Colonic mucosa (tissue), 4 donors: ENCODE measurements around the gene TFDP1. TPM values are rescaled to one million over a fixed set of nuclear protein-coding genes. Genes with fewer than 3 reads are reported as not detected.

Experiments
- DNase-seq: peaks from one replicate; pipeline ENCODE4 v3.0.0-alpha.2; 2020
- H3K27ac ChIP-seq: fragments of 200-600 bp; one replicate; pipeline ENCODE4 v1.8.0; 2021
- H3K27me3 ChIP-seq: fragments of 200-600 bp; one replicate; pipeline ENCODE4 v1.8.0; 2021
- H3K36me3 ChIP-seq: fragments of 200-600 bp; one replicate; pipeline ENCODE4 v1.8.0; 2021
- H3K4me1 ChIP-seq: fragments of 200-600 bp; one replicate; pipeline ENCODE4 v1.8.0; 2021; ENCODE audit warnings: mild to moderate bottlenecking
- H3K4me3 ChIP-seq: fragments of 200-600 bp; one replicate; pipeline ENCODE4 v1.8.0; 2021
- H3K9ac ChIP-seq, 2 donors: one replicate each; pipeline ENCODE4 v1.7.0; 2013; ENCODE audit warnings: control low read depth in 2 of 2, low read depth in 2 of 2, low read length in 2 of 2
- H3K9me3 ChIP-seq: fragments of 200-600 bp; one replicate; pipeline ENCODE4 v1.8.0; 2021
- intact Hi-C: fragments of 100-400 bp; cut with DNase I; formaldehyde crosslinking; loops from one replicate; pipeline ENCODE4 v1.14.1; 2022
- total RNA-seq, 2 donors: library from RNA; stranded (reverse); fragmentation: NEBNext Ultra II Directional in 1 of 2; extraction: Animal tissue kit (Norgen Biotek cat#: 25700) in 1 of 2; gene quantifications; one replicate each; pipeline ENCODE4 v1.2.1, GENCODE V29; 2021
- TF ChIP-seq, protein P1 (sequence below): fragments of 200-600 bp; IDR thresholded peaks from one replicate; pipeline ENCODE4 v1.8.0; 2022; ENCODE audit warnings: antibody characterized with exemption, mild to moderate bottlenecking
- donor health status: healthy.
- donor health status: DM: no; HTN: no; CAD: no.
- donor health status: DM: no; HTN: no; CAD: no.

TFDP1 gene
- total RNA-seq, 2 donors from 2014 or later, result 60.3 to 112 TPM

DNA sequence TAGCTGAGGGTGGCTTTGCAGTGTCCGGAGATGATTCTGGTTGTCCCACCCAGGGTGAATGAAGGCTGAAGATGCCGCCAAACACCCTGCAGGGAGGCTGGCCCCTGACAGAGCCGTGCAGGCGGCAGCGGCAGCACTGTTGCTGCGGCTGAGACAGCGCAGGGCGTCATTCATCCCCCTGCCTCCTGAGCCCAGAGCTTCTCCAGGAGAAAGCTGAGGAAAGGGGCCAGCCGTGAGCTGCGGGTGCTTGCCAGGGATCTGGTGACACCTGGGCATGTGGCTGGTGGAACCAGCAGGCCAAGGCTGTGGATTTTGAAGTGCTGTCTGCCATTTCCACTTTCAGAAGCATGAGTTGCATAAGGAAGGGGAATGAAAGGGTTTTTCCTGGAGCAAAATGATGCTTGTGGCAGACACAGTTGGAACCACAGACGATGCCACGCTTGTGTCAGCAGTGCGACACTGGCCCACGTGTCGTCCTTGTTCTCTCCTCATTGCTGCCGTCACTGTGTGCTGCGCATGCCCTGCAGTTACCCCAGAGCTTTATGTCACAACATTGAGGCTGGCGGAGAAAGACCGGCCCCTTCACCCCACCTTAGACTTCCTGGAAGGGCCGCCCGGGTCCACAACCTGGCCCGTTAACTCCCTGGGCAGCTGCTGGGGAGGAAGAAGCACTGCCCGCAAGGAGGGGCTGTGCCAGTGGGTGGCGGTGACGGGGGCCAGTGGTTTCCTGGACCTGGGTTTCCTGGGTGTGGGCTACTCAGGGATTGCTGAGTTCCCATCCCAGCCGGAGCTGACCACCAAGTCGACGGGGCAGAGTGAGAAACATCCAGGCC lies 22.7 kb downstream of the TFDP1 start:
- Histone ChIP-seq H3K9me3 (no peaks in the 10 kb centered on the region), H3K4me3 (no peak overlapping the region), H3K27ac (no peak overlapping the region), H3K4me1 (no peaks in the 10 kb centered on the region), H3K36me3 (no peaks in the 10 kb centered on the region), H3K9ac (no peak overlapping the region), H3K27me3 (no peaks in the 10 kb centered on the region)
- no peak for DNase-seq
- TF ChIP-seq, protein P1, sequence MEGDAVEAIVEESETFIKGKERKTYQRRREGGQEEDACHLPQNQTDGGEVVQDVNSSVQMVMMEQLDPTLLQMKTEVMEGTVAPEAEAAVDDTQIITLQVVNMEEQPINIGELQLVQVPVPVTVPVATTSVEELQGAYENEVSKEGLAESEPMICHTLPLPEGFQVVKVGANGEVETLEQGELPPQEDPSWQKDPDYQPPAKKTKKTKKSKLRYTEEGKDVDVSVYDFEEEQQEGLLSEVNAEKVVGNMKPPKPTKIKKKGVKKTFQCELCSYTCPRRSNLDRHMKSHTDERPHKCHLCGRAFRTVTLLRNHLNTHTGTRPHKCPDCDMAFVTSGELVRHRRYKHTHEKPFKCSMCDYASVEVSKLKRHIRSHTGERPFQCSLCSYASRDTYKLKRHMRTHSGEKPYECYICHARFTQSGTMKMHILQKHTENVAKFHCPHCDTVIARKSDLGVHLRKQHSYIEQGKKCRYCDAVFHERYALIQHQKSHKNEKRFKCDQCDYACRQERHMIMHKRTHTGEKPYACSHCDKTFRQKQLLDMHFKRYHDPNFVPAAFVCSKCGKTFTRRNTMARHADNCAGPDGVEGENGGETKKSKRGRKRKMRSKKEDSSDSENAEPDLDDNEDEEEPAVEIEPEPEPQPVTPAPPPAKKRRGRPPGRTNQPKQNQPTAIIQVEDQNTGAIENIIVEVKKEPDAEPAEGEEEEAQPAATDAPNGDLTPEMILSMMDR, result no peak
- intact Hi-C loops, result no loop called here

DNA sequence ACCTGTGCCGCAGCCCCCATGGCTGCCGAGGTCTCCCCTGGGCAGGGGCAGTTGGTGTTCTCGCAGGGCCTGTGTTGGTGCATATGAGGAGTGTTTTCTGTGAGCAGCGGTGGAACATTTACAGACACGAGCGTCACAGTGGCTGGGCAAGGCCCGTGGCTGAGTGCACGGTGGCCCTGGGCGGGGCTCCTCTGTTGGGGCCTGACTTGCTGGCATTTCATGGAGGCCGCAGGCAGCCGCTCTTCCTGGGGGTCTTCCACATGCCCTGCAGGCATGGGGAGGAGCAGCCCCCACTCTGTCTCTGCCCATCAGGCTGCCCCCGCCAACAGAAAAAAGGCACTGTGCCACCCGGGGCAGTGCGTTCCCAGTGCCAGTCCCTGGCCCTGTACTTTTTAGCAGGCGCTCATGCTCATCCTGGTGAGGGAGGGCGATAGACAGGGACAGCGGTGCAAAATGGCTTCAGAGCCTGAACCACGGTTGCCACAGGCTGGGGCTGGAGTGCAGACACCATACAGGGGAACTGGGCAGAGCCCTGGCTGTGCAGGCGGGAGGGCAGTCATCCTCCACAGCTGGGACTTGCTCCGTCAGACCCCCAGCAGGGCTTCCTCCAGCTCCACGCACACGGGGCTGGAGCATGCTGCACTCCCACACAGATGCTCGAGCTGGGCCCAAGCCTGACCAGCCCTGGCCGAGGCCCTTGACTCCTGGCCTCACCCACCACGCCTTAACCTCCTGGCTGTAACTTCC lies 23.5 kb downstream of the TFDP1 start:
- DNase-seq, result no peak
- H3K4me3 ChIP-seq, result no peak overlapping the region
- intact Hi-C loops, result no loop called here
- no peaks in the 10 kb centered on the region for H3K9me3 ChIP-seq
- H3K27me3 ChIP-seq, result no peaks in the 10 kb centered on the region
- H3K4me1 ChIP-seq, result no peaks in the 10 kb centered on the region
- H3K36me3 ChIP-seq, result no peaks in the 10 kb centered on the region
- no peak overlapping the region for H3K27ac ChIP-seq
- TF ChIP-seq, protein P1, result no peak
- H3K9ac ChIP-seq, result no peak overlapping the region

DNA sequence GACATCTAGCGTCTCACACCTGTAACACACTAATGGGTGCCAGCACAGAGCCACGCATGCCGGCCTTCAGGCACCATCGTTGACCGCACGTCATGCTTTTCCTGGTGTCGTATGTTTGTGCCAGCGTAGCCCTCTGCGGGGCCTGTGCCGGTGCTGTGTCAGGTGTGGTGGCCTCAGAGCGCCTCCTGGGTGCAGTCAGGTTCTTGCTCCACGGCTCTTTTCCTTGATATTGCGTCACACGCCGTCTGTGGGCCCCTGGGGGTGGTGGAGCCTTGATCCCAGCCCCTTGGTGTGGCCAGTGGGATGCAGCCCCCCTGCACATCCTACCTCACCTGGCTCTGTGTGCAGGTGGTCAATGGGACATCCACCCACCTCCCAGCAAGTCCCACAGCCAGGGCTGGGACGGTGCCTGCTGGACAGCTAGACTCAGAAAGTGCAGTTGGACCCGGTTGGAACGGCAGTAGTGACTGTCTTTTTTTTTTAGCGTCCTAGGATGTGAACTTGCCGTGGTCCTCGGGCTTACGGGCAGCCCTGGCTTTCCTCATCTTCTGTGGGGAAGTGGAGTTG lies 24.5 kb downstream of the TFDP1 start:
- no peak for DNase-seq
- intact Hi-C loops, result no loop called here
- H3K27ac ChIP-seq, result no peak overlapping the region
- H3K4me1 ChIP-seq, result no peaks in the 10 kb centered on the region
- no peaks in the 10 kb centered on the region for H3K9me3 ChIP-seq
- no peaks in the 10 kb centered on the region for H3K36me3 ChIP-seq
- TF ChIP-seq, protein P1, result no peak
- no peak overlapping the region for H3K9ac ChIP-seq
- H3K27me3 ChIP-seq, result no peaks in the 10 kb centered on the region
- H3K4me3 ChIP-seq, result no peak overlapping the region

DNA sequence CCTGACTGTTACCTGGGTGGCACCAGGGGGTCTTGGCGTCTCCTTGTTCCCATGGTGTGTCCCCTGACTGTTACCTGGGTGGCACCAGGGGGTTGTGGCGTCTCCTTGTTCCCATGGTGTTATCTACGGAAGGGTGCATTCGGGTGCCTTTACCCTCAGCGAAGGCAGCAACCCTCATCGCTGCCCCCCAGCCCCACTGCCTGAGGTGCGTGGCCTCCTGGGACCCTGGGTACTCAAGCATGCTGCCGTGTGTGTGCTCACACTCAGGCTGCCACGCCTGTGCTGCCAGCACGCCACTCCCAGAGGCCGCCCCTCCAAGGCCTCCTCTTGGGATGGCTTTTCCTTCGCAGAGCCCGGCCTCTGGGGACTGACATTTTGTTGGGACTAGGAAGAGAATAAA lies 25.1 kb downstream of the TFDP1 start:
- intact Hi-C loops, result no loop called here
- no peak overlapping the region for H3K27ac ChIP-seq
- no peaks in the 10 kb centered on the region for H3K9me3 ChIP-seq
- DNase-seq, result no peak
- TF ChIP-seq, protein P1, result no peak
- no peak overlapping the region for H3K4me3 ChIP-seq
- no peaks in the 10 kb centered on the region for H3K4me1 ChIP-seq
- no peaks in the 10 kb centered on the region for H3K27me3 ChIP-seq
- no peak overlapping the region for H3K9ac ChIP-seq
- H3K36me3 ChIP-seq, result no peaks in the 10 kb centered on the region

DNA sequence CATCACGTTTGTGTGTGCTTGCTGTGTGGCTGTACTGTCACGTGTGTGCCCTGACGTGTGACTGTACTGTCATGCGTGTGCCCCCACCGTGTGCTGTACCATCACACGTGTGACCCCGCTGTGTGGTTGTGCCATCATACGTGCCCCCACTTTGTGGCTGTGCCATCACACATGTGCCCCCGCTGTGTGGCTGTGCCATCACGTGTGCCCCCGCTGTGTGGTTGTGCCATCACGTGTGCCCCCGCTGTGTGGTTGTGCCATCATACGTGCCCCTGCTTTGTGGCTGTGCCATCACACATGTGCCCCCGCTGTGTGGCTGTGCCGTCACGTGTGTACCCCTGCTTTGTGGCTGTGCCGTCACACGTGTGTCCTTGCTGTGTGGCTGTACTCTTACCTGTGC lies 25.7 kb downstream of the TFDP1 start:
- no peaks in the 10 kb centered on the region for H3K9me3 ChIP-seq
- intact Hi-C loops, result no loop called here
- TF ChIP-seq, protein P1, result no peak
- no peak overlapping the region for H3K4me3 ChIP-seq
- H3K27ac ChIP-seq, result no peak overlapping the region
- no peaks in the 10 kb centered on the region for H3K4me1 ChIP-seq
- H3K36me3 ChIP-seq, result no peaks in the 10 kb centered on the region
- H3K9ac ChIP-seq, result no peak overlapping the region
- no peak for DNase-seq
- no peaks in the 10 kb centered on the region for H3K27me3 ChIP-seq
